Head of caudate nucleus (tissue), 42 donors: ENCODE data around the gene PEX5.
"Not testable (repeated sequence)": the region's sequence is repeated elsewhere in the genome, so short reads cannot be mapped to it uniquely, and the experiment has no call there.

Experiments used
- DNase-seq, 42 donors: peaks; one replicate each; pipeline versions ENCODE4 v3.0.0 to v3.0.0-alpha.2; 2020 to 2021; ENCODE audit warnings: mixed read lengths in 7 of 42
- intact Hi-C: fragments of 100-400 bp; cut with DNase I; formaldehyde crosslinking; loops from one replicate; pipeline ENCODE4 v1.15.0; 2022

The PEX5 gene

DNA sequence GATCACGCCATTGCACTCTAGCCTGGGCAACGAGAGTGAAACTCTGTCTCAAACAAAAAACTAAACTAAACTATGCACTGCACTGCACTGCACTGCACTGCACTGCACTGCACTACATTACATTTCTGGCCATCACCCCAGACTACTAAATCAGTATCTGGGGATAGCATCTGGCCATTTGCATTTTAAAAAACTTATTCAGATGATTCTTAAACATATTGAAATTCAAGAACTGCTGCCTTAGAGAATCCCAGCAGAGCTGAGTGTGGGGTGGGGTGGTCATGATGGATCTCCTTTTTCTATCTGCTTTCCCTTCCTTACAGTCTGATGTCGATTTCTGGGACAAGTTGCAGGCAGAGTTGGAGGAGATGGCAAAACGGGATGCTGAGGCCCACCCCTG, 13.6 kb downstream of the PEX5 start:
- no peak for DNase-seq
- intact Hi-C loops, result no loop called here

DNA sequence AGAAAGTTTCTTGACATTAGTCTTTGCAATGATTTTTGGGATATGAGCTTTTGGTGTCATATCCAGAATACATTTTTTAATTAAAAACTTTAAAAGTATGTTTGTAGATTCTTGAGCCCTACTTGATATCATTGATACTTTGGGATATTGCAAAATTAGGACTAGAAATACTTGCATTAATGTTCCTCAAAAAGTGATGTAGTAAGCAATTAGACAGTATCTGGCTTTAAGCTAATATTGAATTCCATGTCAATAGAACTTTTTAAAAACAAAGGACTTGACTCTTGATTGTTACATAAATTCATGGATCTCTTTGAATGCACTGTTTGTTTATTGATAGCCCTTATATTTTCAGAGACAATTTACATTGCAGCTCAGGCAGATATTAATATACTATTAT, 15.6 kb downstream of the PEX5 start:
- intact Hi-C loops, result no loop called here
- DNase-seq, result no peak

DNA sequence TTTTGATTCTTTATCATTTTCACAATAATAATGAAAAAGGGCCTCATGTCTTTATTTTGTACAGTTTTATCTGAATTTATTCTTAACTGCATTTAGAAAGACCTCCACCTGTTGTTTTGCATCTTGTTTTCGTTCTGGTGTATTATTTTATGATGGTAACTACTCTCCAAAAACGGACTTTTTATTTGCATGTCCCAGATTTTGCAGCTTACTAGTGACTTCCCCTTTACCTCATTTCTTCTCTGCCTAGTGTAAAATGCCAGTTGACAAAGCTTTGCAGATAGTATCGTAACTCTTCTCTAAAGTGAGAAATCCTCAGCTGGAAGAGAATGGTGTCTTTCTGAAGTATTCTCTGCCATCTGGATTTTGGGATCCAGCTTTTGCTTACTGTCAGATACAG, 17.2 kb downstream of the PEX5 start:
- no peak for DNase-seq
- intact Hi-C loops, result no loop called here

DNA sequence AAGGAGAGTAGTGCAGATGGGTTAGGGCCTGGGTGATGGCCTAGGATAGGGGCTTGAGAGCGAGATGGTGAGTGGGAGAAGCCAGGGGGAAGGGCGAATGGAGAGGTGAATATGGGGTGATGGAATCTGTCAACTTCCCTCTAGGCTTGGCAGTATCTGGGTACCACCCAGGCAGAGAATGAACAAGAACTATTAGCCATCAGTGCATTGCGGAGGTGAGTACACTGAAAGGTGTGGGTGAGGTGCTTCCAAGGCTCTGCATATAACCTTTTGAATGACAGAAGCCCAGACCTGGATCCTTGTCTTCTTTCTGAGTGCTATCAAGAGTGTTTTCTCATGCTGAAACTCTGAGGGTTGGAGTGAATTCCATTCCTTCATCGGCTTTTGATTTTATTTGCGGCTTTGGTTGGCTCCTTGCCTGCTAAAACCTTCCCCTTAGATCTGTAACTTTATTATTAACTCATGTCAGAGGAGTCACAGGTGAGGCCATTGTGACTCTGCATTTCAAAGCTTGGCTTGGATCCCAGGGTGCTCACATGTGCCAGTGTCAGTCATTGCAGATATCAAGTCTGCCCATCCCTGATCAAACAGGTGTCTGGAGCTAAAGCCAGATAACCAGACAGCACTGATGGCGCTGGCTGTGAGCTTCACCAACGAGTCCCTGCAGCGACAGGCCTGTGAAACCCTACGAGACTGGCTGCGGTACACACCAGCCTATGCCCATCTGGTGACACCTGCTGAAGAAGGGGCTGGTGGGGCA, 18.6 kb downstream of the PEX5 start:
- peak in 18 of 42 donors; percentile 19 to 74 (median 33) for DNase-seq
- intact Hi-C loops, result no loop called here

DNA sequence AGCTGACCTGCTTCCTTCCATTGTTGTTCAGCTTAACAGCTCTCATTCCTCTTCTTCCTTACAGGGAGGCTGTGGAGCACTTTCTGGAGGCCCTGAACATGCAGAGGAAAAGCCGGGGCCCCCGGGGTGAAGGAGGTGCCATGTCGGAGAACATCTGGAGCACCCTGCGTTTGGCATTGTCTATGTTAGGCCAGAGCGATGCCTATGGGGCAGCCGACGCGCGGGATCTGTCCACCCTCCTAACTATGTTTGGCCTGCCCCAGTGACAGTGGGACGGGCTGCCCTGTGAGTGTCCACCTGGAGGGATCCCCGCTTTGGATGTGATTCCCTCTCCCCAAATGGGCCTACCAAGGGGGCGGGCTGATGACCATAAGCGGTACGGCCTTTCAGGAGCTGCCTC, 20.5 kb downstream of the PEX5 start:
- intact Hi-C loops, result no loop called here
- DNase-seq, result no peak

DNA sequence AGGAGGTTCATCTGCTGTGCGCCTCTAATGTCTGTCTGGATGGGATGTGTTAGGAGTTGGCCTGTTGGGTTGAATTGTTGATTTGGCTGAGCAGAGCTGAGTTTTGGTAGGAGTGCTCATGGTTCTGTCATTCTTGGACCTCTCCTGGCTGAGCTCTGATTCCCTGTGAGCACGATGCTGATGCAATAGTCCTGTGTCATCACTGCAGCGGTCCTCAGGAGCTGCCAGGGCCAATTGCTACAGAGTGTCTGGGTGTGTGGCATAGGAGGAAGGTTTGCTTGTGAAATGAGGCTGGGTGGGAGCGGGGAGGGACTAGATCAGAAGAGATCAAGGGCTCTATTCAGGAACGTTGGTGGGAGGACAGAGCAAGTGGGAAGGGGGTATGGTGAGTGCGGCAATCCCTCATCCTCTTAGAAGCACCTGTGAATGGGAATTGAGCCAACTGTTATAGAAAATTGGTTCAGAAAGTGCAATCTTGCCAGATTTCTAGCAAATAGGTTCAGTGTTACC, 21.2 kb downstream of the PEX5 start:
- peak in 6 of 42 donors; percentile 14 to 46 (median 27) for DNase-seq
- intact Hi-C loops, result no loop called here

DNA sequence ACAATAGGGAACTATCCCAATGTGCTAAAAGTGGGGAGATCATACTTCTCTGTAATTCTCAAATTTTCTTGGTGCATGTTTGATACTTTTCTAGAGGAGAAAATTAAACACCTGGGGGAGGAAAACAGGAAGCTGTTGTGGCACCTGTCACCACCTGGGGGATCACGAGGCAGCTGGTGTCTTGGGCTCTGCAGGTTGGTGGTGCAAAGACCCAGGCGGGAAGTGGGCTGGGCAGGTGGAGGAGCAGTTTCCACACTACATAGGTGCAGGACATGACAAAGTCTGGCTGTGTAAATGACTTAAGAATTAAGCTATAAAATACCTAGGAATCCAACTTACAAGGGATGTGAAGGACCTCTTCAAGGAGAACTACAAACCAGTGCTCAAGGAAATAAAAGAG, 23.2 kb downstream of the PEX5 start:
- DNase-seq, result no peak
- intact Hi-C loops, result no loop called here

DNA sequence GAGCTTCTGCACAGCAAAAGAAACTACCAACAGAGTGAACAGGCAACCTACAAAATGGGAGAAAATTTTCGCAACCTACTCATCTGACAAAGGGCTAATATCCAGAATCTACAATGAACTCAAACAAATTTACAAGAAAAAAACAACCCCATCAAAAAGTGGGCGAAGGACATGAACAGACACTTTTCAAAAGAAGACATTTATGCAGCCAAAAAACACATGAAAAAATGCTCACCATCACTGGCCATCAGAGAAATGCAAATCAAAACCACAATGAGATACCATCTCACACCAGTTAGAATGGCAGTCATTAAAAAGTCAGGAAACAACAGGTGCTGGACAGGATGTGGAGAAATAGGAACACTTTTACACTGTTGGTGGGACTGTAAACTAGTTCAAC, 24.3 kb downstream of the PEX5 start:
- intact Hi-C loops, DNase-seq: not testable (repeated sequence)

DNA sequence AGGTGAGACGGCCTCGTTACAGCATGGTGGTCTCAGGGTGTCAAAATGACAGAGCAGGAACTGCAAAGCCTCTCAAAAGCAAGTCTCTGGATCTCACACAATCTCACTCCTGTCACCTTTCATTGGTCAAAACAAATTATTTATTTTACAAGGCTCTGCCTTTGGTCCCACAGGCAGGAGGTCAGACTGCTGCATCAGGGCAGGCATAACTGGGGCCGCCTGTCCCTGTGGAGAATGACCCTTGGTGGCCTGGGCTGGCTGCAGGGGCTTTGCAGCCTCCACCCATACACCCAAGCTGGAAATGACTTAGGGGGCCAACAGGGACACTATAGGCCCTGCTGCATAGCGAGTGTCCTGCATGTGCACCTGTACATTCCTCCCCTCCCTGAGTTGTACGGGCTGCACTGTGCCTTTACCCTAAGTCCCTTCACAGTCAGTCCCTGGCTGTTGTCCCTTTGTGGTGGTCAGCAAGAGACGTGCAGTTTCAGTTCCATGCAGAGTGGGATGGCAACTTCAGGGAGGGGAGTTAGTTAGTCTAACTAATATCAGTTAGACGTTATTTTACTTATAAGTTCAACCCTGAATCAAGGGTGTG, 28.1 kb downstream of the PEX5 start:
- intact Hi-C loops, result loop anchor here (2.0 kb wide), 1 partner anchor 421 kb away; no protein-coding TSS in a partner anchor
- DNase-seq, result no peak

DNA sequence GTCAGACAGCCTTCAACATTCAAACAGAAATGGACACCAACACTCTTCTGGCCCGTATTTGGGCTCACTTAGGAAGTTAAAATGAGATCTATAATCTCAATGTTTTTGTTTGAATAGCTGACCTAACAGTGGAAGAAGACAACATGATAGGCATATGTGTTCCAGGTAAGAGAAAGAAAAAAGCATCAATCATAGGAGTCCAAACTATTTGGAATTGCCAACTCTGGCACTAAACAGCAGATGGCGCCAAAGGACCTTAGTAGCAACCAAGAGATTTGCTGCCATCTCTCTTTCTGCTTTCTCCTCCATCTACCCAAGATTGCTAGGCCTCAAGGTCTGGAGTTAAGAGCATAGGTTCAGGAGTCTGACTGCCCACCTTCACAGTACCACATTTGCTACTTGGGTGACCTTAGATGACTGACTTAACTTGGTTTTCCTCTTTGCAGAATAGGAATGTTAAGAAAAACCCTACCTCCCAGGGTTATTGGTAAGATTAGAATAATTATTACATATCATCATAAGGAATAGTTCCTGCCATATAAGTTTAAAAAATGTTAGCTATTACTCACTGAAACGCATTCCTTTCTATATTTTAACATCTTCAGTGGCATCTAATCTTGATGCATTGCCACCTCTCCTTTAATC, 30.2 kb downstream of the PEX5 start:
- DNase-seq, result peak; percentile 34 to 92 (median 79)
- intact Hi-C loops, result loop anchor here (2.0 to 5.0 kb wide), 2 partner anchors 238 to 419 kb away; no protein-coding TSS in a partner anchor

DNA sequence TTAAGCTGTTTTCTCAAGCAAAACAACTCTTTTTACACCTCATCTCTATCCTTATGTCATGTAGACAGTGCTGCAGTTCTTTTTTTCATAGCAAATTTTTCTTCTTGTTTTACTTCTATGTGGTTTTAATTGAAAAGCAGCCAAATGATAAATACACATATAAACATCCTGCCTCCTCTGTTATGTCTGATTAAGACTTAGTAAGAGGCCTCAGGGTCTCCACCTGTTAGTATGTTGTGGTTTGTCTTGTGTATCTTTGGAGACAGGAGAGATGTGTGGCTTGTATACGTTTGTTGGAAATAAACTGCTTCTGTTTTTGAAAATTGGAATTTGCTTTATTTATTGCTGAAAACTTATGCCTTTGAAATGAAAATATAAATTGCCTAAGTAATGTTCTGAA, 32.0 kb downstream of the PEX5 start:
- intact Hi-C loops, result loop anchor here (5.0 kb wide), 1 partner anchor 236 kb away; no protein-coding TSS in a partner anchor
- DNase-seq, result no peak

DNA sequence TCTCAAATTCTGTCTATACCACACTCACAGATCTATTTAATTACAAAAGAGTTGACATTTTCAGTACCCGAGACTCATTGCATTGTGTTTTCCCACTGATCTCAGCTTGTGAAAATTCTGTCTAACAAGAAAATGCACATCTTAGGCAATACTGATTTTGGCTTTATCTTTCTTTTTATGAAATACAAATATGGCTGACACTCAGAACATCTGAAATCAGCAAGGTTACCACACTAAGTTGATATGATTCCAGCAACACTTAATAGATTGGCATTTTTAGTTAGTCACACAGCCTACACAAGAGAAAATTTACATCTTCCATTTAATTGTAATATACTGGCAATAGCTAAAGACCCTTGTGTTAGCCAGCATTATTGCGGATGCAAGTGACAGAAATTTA, 40.3 kb downstream of the PEX5 start:
- intact Hi-C loops, result no loop called here
- DNase-seq, result no peak

DNA sequence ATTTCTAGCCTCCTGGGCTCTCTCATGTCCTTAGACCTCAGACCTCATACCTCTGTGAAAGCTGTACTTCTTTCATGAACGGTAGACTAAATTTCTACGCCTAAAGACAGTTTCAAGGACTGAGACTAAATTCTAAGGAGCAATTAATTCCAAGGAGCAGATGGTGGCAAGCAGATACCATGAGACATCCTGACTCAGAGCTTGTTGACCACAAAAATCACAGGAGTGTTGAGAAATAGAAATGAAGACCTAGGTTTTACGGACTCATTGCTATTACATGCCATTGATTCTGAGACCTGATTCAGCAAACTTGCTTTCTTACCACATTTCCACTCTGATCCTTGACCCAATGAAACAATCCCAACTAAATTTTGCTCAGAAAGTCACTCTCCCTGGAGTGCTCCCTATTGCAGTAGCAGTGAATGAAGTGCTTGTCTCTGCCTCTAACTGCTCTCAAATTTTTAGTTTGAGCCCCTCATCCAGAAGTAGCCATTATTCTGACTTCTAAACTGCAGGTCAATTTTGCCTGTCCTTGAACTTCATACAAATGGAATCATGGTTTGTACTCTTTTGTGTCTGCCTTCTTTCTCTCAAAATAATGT, 52.0 kb downstream of the PEX5 start:
- intact Hi-C loops, result no loop called here

DNA sequence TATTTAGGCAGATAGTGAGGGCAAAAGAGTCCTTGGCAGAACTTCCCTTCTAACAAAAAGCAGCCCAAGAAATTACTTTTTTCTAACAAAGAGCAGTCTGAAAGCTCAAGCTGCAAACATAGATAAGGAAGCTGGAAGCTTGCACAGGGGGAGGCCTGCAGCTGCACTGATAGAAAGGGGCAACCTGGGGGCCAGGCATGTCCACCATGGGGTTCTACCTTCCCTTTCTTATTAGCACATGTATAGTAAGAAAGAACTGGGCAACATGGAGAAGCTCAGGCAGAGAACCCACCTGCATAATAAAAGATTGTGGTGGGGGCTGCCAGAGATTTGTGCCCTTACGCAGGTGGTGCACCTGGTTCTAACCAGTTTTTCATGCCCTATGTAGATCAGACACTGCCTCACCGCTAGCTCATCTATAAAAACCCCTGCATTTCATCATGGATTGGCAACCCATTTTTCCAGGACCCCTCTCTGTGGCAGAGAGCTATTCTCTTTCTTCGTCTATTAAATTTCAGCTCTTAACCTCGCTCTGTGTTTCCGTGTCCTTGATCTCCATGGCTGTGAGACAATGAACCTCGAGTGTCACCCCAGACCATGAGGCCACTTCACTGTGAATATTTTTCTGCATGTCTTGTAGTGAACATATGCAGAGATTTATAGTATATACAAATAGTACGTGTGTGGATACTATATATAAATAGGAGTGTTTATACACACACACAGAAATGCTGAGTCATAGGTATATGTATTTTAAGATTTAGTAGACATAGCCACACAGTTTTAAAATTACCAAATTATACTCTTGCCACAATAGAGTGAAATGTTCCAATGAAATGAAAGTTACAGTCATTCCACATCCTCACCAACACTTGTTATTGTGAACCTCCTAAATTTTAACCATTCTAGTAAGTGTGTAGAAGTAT, 53.0 kb downstream of the PEX5 start:
- DNase-seq, result no peak
- intact Hi-C loops, result no loop called here

More for the DNA sequence above, 52.0 kb downstream of the PEX5 start:
- no peak for DNase-seq

DNA sequence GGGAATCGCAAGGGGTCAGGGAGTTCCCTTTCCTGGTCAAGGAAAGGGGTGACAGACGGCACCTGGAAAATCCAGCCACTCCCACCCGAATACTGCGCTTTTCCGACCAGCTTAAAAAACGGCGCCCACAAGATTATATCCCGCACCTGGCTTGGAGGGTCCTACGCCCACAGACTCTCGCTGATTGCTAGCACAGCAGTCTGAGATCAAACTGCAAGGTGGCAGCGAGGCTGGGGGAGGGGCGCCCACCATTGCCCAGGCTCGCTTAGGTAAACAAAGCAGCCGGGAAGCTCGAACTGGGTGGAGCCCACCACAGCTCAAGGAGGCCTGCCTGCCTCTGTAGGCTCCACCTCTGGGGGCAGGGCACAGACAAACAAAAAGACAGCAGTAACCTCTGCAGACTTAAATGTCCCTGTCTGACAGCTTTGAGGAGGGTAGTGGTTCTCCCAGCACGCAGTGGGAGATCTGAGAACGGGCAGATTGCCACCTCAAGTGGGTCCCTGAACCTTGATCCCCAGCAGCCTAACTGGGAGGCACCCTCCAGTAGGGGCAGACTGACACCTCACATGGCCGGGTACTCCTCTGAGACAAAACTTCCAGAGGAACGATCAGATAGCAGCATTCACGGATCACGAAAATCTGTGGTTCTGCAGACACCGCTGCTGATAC, 62.0 kb downstream of the PEX5 start:
- intact Hi-C loops, DNase-seq: not testable (repeated sequence)

DNA sequence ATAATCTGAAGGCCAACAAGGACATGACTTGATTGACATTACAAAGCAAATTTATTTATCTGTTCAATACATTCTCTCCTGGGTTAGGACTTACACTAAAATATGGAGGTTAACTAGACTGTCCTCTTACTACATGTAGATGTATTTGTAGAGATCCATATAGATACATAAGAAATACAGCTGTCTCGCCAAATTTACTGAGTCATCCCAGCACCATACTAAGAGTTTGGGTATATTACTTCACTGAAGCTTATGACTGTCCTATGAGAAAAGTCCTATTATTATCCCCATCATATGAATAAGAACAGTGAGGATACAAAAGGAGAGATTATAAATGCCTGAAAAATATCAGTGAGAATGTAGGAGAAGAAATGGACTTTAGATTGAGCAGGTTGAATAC, 69.6 kb downstream of the PEX5 start:
- intact Hi-C loops, result no loop called here

More for the DNA sequence above, 69.6 kb downstream of the PEX5 start:
- DNase-seq, result no peak
